GM13976 (cell line): ENCODE measurements around the gene TENM4.

Source experiments
- DNase-seq: peaks from one replicate; pipeline ENCODE4 v3.0.0; 2012; ENCODE audit warnings: low spot score
- in situ Hi-C: fragments of 300-500 bp; cut with MboI; formaldehyde crosslinking; loops from one replicate; pipeline ENCODE4 v1.12.0; 2022; ENCODE audit warnings: low sequenced_read_pairs, mixed read lengths, inconsistent platforms; ENCODE audit not compliant: unreplicated experiment
- TF ChIP-seq, protein P1 (sequence below): IDR thresholded peaks from 2 replicates; pipeline ENCODE4 v1.5.1; 2012; ENCODE audit warnings: borderline replicate concordance, mild to moderate bottlenecking; ENCODE audit not compliant: insufficient read depth; ENCODE audit errors: extremely low read depth, missing control alignments, control extremely low read depth

The TENM4 gene

DNA sequence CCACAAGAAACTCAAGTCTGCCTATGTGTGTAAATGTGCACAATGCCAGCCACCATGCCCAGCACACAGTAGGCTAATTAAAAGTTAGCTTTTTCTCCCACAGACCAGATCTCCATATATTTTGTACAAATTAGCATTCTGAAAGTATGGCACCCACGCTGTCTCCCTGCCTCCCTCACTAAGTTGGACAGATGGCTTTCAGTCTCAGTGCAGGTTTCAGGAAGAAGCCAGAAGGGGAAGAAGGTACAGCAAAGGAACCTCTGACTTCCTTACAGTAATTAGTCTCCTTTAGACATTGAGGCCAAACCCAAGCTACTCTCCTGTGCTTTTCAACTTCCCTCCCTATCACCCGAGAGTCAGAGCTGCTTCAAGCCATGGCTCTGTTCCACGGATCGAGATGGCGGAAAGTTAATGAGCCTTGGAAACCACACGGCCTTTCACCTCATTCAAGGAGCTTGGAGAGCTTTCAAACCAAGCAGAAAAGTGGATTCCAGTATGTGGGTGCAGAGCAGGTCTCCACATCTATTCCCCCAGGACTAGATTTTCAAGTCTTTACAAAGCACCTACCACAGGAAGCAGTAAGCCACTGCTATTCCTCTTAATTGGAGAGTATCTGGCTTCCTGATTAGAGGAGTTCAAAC lies 645.1 kb downstream of the TENM4 start:
- DNase-seq: no peak
- TF ChIP-seq, protein P1, sequence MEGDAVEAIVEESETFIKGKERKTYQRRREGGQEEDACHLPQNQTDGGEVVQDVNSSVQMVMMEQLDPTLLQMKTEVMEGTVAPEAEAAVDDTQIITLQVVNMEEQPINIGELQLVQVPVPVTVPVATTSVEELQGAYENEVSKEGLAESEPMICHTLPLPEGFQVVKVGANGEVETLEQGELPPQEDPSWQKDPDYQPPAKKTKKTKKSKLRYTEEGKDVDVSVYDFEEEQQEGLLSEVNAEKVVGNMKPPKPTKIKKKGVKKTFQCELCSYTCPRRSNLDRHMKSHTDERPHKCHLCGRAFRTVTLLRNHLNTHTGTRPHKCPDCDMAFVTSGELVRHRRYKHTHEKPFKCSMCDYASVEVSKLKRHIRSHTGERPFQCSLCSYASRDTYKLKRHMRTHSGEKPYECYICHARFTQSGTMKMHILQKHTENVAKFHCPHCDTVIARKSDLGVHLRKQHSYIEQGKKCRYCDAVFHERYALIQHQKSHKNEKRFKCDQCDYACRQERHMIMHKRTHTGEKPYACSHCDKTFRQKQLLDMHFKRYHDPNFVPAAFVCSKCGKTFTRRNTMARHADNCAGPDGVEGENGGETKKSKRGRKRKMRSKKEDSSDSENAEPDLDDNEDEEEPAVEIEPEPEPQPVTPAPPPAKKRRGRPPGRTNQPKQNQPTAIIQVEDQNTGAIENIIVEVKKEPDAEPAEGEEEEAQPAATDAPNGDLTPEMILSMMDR: no peak
- in situ Hi-C loops: no loop called here

DNA sequence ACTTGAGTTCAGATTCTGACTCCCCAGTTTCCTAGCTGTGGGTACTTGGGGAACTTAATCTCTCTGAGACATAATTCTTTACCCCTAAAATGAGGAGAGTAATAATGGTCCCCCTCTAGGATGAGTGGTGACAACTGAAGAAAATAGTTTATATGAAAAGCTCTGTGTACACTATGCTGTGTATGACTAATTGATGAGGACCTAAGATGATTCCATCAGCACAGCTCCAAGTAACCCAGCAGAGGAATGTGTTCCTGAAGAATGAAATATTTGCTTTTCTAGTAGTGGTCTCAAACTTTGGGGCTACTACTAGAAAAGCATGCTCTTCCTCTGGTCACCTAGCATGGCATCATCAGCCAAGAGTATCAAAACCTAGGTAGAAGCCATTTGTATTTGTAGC lies 648.9 kb downstream of the TENM4 start:
- no peak for DNase-seq
- in situ Hi-C loops: no loop called here
- TF ChIP-seq, protein P1: no peak

DNA sequence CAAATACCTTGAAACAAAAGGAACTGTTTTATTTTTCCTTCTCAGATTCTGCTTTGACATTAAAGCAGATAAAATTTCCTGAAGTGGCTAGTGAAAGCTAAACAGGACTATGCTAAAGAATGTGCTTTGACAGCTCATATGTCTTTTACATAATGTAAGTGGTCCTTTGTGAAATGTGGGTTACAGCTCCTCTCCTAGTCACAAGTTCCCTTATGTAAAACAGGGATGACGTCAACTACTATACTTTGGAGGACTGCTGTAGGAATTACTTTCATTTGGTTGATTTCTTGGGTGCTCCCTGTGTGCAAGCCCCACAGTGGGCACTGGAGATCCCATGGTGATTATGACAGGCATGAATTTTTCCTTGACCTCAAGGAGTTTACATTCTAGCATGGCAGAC lies 649.6 kb downstream of the TENM4 start:
- in situ Hi-C loops: no loop called here
- TF ChIP-seq, protein P1: no peak
- no peak for DNase-seq

DNA sequence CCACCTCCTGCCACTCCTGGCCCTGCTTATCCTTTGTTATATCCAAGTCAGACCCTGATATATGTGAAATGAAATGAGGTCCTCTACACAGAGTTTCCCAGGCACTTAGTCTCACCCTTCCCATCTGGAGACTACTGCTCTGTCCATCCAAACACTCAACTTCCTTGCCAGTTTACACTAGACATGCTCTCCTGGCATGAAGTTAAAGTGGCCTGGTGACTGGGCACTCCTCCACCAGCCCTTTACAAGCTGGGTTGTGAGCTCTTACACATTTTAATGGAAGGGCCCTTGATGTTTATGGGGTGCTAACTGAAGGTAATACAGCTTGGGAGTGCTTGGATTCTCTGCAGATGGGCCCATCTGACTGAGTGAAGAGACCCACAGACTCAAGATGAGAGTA lies 650.0 kb downstream of the TENM4 start:
- TF ChIP-seq, protein P1: no peak
- DNase-seq: no peak
- in situ Hi-C loops: no loop called here

DNA sequence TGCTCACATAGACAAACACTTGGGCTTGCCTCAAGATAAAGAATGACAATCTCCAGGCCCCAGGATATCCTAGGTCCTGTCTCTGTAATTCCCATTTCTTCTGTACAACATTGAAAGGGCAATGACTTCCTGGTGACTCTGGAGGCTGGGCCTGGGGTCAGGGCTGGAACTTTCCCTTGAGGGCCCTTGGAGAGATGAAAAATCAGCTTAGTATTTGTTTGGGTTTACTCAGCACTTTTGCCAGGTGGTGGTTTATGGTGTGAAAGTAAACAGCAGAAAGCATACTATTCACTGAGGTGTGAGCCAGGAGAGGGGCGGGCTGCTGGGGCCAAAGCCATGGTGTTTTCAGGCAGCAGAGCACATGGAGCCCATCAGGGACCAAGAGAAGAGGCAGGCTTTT lies 651.5 kb downstream of the TENM4 start:
- no peak for DNase-seq
- TF ChIP-seq, protein P1: no peak
- in situ Hi-C loops: no loop called here

DNA sequence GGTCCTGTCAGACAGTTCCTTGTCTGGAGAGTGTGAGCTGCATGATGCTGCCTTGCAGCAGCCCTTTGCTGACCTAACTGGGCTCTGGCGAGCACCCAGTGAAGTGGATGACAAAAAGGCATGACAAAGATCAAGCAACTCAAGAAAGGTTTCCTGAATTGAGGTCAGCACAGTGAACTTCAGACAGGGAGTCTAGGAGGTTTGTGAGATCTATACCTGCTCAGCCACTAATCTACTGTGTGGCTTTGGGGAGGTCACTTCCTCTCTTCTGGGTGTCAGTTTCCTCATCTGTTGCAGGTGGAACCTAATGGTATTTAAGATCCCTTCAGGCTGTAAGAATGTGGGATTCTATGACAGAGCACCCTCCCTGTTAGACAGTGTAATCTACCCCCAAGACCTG lies 652.3 kb downstream of the TENM4 start:
- TF ChIP-seq, protein P1: no peak
- DNase-seq: no peak
- in situ Hi-C loops: no loop called here
